DOHH2 (cell line): ENCODE data around the gene NFKB1.

Experiments
- H3F3A ChIP-seq: fragments of 200-600 bp; sonication (generic), shearing (Covaris generic); 2 replicates; pipeline ENCODE4 v1.6.0; 2016; ENCODE audit warnings: antibody characterized with exemption, mild to moderate bottlenecking; ENCODE audit not compliant: control insufficient read depth, insufficient read depth
- H3K27ac ChIP-seq: fragments of 200-600 bp; sonication (generic); 2 replicates; pipeline ENCODE4 v1.5.1; 2014; ENCODE audit warnings: low read depth, mild to moderate bottlenecking, low read length, moderate library complexity
- H3K27me3 ChIP-seq: fragments of 200-600 bp; sonication (generic); 2 replicates; pipeline ENCODE4 v1.6.1; 2014; ENCODE audit warnings: mild to moderate bottlenecking, low read length, mixed read lengths; ENCODE audit not compliant: control insufficient read depth
- H3K36me3 ChIP-seq: fragments of 200-600 bp; sonication (generic); 2 replicates; pipeline ENCODE4 v1.6.1; 2014; ENCODE audit warnings: mild to moderate bottlenecking, low read length, moderate library complexity, mixed read lengths; ENCODE audit not compliant: control insufficient read depth
- H3K4me1 ChIP-seq: fragments of 200-600 bp; sonication (generic); 2 replicates; pipeline ENCODE4 v1.6.1; 2014; ENCODE audit warnings: mild to moderate bottlenecking, low read length, mixed read lengths; ENCODE audit not compliant: control insufficient read depth
- H3K4me2 ChIP-seq: fragments of 200-600 bp; sonication (generic); 2 replicates; pipeline ENCODE4 v1.6.0; 2014; ENCODE audit warnings: mild to moderate bottlenecking, low read length, moderate library complexity
- H3K4me3 ChIP-seq: fragments of 200-600 bp; sonication (generic); 2 replicates; pipeline ENCODE4 v1.5.1; 2014; ENCODE audit warnings: mild to moderate bottlenecking, low read length, mixed read lengths
- H3K79me2 ChIP-seq: fragments of 200-600 bp; sonication (generic); 2 replicates; pipeline ENCODE4 v1.6.1; 2014; ENCODE audit warnings: mild to moderate bottlenecking, low read length, mixed read lengths; ENCODE audit not compliant: control insufficient read depth
- H3K9me2 ChIP-seq: fragments of 200-600 bp; sonication (generic); replicated peaks from 2 replicates; pipeline ENCODE4 v1.6.1; 2014; ENCODE audit warnings: mild to moderate bottlenecking, low read length, mixed read lengths; ENCODE audit not compliant: control insufficient read depth
- H3K9me3 ChIP-seq: fragments of 200-600 bp; sonication (generic); 2 replicates; pipeline ENCODE4 v1.6.1; 2014; ENCODE audit warnings: antibody characterized with exemption, low read length, mixed read lengths; ENCODE audit not compliant: control insufficient read depth, insufficient read depth
- H4K20me1 ChIP-seq: fragments of 200-600 bp; sonication (generic); 2 replicates; pipeline ENCODE4 v1.6.0; 2014; ENCODE audit warnings: low read depth, mild to moderate bottlenecking, antibody characterized with exemption, low read length, moderate library complexity; ENCODE audit not compliant: control insufficient read depth, insufficient read depth
- EZH2phosphoT487 ChIP-seq: fragments of 200-600 bp; sonication (generic); IDR thresholded peaks from 2 replicates; pipeline ENCODE4 v1.6.1; 2017; ENCODE audit warnings: borderline replicate concordance, mild to moderate bottlenecking, antibody characterized with exemption, low read length, moderate library complexity, mixed read lengths
- TF ChIP-seq, protein P1 (sequence below): fragments of 200-600 bp; sonication (generic); IDR thresholded peaks from one replicate; pipeline ENCODE4 v1.5.1; 2014; ENCODE audit warnings: antibody characterized with exemption, mild to moderate bottlenecking, low read depth, low read length; ENCODE audit not compliant: poor library complexity, severe bottlenecking

Gene NFKB1

DNA sequence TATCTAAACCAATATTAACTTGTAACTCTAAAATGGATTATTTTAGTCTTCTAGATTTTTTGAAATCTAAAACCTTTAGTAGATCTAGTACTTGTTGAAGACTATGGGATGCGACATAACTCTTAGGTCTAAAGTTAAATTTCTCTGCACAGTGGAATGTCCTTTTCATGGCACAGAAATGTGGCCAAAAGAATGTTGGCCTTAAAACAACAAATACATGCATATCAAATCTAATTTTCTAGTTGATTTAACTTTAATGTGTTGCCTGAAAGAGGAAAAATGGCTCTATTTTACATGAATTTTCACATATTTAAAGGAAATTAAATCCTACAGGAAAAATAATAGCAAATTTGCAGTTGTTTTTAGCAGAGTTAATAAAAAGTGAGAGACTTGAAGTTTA lies 30.3 kb downstream of the NFKB1 start:
- Histone ChIP-seq H3F3A (no peaks in the 10 kb centered on the region), H3K27me3 (no peaks in the 10 kb centered on the region), H4K20me1 (no peaks in the 10 kb centered on the region), H3K27ac (no peak overlapping the region), H3K4me3 (no peak overlapping the region), H3K4me2 (no peak overlapping the region), H3K4me1 (peaks cover 15% of the 10 kb centered on the region), H3K9me3 (no peaks in the 10 kb centered on the region), H3K79me2 (peaks cover 9% of the 10 kb centered on the region), H3K9me2 (no peaks in the 10 kb centered on the region), H3K36me3 (peaks cover 70% of the 10 kb centered on the region)
- TF ChIP-seq, protein P1, sequence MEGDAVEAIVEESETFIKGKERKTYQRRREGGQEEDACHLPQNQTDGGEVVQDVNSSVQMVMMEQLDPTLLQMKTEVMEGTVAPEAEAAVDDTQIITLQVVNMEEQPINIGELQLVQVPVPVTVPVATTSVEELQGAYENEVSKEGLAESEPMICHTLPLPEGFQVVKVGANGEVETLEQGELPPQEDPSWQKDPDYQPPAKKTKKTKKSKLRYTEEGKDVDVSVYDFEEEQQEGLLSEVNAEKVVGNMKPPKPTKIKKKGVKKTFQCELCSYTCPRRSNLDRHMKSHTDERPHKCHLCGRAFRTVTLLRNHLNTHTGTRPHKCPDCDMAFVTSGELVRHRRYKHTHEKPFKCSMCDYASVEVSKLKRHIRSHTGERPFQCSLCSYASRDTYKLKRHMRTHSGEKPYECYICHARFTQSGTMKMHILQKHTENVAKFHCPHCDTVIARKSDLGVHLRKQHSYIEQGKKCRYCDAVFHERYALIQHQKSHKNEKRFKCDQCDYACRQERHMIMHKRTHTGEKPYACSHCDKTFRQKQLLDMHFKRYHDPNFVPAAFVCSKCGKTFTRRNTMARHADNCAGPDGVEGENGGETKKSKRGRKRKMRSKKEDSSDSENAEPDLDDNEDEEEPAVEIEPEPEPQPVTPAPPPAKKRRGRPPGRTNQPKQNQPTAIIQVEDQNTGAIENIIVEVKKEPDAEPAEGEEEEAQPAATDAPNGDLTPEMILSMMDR, result no peak
- no peak for TF ChIP-seq EZH2phosphoT487

DNA sequence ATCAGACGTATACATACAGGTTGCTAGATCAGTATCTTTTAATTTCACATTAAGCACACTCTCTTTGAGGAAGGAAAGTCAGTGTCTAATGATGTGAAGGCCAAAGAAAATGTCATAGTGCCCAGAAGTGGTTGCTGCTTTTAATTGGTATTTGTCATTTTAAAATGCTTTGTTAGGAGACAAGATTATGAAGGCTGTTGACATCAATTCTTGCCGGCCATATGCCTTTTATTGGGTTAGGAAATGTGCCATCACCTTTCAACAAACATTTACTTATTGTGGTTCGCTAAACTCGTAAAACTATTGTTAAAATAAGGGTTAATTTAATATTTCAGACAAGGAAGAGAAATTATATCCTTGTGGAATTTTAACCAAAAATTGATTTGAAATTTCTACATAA lies 32.2 kb downstream of the NFKB1 start:
- Histone ChIP-seq H3K4me1 (peaks cover under 1% of the 10 kb centered on the region), H3K27ac (no peak overlapping the region), H3K36me3 (peaks cover 70% of the 10 kb centered on the region), H3K9me3 (no peaks in the 10 kb centered on the region), H3K27me3 (no peaks in the 10 kb centered on the region), H3K4me2 (no peak overlapping the region), H4K20me1 (no peaks in the 10 kb centered on the region), H3K79me2 (peaks cover 3% of the 10 kb centered on the region), H3F3A (no peaks in the 10 kb centered on the region), H3K9me2 (no peaks in the 10 kb centered on the region), H3K4me3 (no peak overlapping the region)
- TF ChIP-seq EZH2phosphoT487, result no peak
- TF ChIP-seq, protein P1, result no peak

DNA sequence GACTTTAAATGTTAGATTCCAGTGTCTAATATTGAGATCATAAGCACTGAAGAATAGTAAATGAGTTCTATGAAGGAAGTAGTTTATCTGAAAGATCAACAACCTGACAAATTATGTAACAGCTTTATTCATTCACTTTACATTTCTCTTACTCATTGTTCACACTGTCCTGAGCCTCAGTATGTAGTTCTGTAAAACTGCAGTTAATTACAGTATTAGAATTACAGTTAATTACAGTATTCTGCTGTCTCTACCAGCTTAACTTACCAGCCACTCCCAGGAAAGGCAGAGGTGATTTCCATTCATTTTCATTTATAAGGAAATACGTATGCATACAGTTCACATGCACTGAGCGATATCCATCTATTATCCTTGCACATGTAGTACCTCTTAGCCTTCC lies 32.7 kb downstream of the NFKB1 start:
- Histone ChIP-seq H3F3A (no peaks in the 10 kb centered on the region), H3K4me2 (no peak overlapping the region), H3K9me2 (no peaks in the 10 kb centered on the region), H3K36me3 (peaks cover 65% of the 10 kb centered on the region), H3K79me2 (peaks cover 3% of the 10 kb centered on the region; the same call in 1 of the 2 replicates), H3K27ac (no peak overlapping the region), H3K9me3 (no peaks in the 10 kb centered on the region), H4K20me1 (no peaks in the 10 kb centered on the region), H3K4me3 (no peak overlapping the region), H3K27me3 (no peaks in the 10 kb centered on the region), H3K4me1 (no peaks in the 10 kb centered on the region)
- TF ChIP-seq, protein P1, result no peak
- no peak for TF ChIP-seq EZH2phosphoT487
